Measurements from ENCODE around the gene DAAM2. TPM values are rescaled to one million over a fixed set of nuclear protein-coding genes. Genes with fewer than 3 reads are reported as not detected.

DAAM2 gene
- total RNA-seq, 1 donor from 2014 or later: 0.34 TPM

DNA sequence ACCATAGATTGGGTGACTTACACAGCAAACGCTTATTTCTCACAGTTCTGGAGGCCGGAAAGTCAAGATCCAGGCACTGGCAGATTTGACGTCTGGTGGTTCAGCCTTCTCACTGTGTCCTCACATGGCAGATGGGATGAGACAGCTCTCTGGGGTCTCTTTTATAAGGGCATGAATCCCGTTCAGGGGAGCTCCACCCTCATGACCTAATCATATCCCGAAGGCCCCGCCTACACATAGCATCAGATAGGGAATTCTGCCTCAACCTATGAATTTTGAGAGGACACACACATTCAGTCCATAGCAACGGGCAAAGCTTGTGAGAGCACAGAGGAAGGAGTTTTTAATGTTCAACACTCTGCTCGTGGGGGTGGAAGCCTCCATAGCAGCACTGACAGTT is 27.5 kb downstream of the DAAM2 start:
- DNase-seq: no peak

DNA sequence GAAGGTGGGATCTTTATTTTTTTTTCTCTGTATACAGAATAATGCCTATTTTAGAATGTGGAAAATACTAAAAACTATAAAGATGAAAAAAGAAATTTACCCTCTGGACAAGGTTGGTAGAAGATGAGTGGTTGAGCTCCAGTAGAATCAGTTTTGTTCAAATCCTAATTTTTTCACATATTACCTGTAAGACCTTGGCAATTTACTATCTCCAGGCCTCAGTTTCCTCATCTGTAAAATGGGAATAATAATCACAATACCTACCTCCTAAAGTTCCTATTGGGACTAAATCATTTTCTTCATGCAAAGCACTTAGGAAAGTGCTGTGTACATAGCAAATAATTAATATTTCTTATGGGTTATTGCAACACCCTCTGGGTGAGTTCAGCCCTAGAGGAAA is 28.4 kb downstream of the DAAM2 start:
- no peak for DNase-seq

DNA sequence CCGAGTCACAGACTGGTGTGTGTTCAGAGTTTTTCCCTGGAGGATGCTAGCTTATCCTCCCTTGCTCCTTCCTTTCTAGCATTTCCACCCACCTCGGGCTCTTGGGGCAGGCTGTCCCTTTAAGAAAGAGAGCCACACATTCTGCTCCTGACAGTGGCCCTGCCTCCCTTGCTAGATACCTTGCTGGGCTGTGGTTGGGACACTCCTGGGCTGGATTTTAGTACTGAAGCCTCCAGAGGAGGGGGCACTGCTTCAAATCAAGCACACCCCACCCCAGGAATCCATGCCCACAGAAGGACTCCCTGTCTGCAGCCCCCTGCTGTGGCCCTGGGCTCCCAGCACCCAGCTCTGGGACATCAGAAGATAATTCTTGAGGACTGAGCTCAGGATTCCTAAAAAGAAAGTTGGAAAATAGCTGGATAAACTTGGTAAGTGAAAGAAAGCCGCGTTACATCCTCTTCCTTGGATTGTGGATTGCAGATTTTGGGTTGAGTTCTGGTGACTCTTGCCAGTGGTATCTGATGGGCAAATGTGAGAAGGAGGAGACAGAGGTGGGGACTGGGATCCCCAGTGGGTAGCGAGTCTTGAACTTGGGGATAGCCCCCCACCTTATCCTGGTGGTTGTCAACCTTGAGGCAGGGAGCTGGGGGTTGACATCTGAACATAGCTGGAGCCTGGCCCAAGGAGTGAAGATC is 29.0 kb downstream of the DAAM2 start:
- DNase-seq: no peak

DNA sequence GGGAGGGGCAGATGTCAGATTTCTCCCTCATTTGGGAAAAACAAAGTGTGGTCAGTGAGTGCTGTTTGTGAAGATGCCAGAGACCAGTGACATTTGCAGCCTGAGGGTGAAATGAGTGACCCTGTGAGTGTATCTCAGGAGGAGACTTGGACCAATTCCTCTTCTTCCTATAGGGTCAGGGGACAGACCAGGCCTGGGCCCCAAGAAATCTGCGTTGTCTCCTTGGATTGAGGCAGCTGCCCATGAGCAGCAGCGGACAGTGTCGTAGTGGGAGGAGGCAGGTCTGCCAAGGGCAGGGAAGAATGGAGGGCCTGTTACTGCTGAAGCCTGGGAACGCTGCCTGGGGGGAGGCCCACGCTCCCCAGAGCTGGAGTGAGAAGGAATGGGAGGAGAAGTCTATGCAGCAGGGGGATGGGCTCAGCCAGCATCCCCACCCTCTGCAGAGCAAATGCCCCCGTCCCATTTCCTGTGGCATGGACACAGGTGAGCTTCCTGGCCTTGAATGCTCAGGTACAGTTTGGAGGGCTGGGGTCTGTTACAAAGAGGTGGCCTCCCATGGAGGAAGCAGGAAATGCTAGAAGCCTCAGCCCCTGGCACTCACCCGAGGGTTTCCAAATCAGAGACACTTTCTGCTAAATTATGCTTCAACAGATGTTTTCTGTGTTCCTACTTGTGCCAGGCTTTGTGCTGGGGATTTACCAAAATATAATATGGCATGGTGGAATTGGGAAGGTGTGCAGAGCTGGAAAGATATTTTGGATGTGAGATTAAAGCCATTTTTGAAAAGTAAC is 29.8 kb downstream of the DAAM2 start:
- DNase-seq: no peak

DNA sequence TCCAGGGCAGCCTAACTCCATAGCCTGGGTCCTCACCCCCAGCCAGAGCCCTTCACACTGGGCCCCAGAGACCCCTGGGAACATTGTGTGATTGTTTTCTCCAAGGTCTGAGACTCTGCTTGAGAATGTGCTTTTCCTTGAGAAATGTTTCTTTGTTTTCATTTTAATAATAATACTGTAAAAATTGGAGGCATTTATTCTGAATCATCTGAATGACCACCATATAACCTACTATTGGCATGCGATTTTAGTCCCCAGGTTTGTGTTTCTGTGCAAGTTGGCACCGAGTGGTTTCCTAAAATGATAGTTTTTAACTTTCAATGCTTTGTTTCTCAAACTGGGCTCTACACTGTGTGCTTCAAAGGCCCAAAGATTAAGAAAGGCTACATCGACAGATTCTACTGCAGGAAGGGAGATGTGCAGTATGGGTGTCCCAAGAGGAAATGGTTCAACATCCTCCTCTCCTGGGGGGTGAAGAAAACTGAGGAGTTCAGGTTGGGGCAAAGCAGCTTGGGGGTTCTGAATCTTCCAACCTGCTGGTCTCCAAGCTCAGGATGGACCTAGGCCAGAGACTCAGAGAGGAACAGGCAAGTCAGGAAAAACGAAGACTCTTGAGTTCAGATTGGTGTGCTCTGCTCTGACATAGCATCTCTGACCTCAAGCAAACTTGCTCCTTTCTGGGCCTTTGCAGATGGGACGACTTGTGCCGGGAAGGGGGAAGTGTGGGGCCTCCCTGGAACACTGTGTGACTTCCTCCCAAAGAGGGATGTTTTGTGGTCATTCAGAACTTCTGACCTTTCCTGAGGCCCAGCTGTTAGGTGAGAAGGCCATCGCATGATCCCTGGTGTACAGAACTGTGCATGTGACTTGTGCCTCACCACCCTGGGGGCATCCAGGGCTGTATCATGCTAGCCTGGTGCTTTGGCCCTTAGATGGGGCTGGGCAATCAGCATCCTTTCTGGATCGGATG is 31.0 kb downstream of the DAAM2 start:
- DNase-seq: no peak

DNA sequence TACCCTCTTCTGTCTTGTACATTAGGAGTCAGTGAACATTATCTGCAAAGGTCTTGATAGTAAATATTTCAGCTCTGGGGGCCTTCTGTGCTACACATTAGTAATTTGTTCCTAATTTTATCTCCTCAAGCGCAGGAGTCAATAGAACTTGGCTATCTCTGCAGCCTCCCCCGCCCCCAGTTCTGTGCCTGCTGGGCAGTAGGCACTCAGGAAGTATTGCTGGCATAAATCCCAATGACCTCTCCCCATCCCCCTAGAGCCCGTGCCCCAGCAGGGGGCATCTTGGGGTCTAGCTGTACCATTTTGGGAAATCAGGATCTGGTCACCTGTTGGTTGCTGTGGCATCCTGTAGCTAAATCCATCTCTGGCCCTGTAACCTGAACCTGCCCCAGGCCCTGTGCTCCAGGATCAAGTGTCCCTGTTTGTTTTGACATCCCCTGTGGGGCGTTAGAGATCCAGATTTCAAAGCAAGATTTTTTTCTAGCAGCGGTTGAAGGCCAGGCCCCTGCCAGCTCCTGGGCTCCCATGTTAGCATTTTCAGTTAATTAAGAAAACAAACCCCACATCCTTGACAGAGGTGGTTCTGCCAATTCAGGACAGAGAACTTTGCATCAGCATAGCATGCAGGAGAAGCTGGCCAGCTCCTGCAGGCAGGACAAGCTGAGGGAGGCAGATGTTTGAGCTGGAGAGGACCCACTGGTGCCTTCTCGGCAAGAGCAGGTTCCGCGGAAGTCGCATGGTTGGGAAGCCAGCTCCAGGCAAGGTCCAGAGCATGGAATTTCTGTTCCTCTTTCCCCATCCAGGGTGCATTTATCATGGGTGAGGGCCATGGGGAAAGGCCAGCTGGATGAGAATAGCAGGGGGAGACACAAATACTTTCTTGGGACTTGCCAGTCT is 32.1 kb downstream of the DAAM2 start:
- DNase-seq: no peak

DNA sequence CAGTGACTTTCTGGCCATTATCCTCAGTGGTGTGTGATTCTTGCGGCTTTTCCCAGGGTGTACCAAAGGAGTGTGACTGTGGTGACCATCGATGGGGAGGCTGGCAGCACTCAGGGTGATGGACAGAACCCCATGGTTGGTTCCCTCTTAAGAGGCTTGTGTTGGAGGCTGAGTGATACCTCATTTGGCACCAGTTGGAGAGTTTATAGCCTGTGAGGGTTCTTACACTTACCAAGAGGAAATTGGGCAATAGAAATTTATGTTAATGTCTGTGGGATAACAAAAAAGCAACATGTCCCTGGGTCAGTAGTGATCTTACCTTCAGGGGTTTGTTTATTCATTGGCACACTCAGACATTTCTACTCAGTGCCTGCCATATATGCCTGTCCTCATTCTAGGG is 37.2 kb downstream of the DAAM2 start:
- DNase-seq: no peak

DNA sequence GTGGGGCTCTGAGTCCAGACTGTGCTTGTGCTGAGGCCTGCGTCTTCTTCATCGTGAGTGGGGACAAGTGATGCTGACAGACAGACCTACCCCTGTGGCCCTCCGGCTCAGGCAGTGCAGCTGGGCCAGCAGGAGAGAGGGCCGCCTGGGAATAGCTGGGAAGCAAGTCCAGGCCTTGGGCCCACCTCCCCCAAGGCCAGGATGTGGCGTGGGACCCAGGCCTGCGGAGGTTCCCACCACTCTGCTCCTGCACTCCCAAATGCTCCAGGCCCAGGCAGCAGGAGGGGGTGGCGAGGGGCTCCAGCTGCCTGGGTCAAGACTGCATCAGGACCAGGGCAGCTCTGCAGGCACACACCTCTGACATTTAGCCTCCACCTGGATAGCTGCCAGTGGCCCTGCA is 38.3 kb downstream of the DAAM2 start:
- no peak for DNase-seq

DNA sequence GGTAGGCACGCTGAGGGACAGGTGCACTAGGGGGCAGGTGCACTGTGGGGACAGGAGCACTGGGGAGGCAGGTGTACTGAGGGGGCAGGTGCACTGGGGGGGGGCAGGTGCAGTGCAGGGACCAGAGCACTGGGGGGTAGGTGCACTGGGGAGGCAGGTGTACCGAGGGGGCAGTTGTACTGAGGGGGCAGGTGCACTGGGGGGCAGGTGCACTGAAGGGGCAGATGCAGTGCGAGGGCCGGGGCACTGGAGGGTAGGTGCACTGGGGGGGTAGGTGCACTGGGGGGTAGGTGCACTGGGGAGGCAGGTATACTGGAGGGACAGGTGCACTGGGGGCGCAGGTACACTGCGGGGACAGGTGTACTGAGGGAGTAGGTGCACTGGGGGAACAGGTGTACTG is 39.5 kb downstream of the DAAM2 start:
- DNase-seq: no peak

DNA sequence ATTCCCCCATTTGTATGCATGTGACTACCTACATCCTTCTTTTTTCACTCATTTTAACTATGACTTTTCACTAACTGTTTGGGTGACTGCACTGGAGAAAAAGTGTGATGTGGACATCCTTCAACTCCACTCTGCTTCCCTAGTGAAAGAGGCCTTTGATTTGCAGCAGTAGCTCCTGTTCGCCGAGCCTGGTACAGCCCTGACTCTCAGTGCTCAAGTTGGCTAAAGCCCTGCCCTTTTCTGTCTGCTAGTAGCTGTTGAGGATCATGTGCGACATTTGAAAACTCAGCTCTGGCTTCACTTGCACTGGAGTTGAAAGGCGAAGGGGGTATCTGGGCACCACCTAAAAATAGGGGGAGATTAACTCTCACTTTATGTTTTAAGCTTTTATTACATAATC is 42.1 kb downstream of the DAAM2 start:
- no peak for DNase-seq

DNA sequence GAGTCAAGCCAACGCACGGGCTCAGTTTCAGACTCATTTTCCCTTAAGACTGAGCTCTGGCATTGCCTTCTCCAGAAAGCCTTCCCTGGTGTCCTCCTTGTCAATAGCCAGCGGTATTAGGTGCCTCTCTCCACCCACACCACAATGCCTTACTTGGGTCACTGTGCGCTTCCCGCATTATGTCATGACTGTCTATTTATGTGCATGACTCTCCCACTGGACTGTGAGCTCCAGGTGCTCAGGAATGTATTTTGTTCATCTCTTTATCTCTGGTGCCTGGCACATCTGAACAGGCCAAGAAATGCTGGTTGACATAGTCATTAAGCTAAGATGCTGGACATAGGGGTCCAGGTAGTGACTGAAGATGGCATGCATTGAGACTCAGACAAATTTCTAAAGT is 42.7 kb downstream of the DAAM2 start:
- no peak for DNase-seq

DNA sequence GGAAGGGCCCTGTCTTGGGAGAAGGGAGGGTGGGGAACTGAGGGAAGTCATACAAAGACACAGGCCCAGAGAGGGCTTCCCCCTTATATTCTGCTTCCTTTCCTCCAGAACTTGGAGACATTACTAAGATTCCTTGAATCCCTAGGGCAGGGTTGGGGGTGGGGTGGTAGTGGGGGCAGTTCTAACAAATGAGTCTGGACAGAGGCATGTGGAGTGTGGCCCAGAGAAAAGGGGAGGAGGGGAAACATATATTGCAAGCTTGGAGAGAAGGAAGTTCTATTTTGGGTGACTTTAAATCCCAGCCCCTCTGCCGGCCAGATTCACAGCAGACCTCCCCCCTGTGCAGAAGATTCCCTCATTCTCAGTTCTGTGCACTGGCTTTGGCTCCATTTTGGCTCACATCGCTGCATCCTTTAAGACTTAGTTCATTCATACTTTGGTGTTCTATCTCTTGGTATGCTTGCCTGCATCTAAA is 43.7 kb downstream of the DAAM2 start:
- no peak for DNase-seq

DNA sequence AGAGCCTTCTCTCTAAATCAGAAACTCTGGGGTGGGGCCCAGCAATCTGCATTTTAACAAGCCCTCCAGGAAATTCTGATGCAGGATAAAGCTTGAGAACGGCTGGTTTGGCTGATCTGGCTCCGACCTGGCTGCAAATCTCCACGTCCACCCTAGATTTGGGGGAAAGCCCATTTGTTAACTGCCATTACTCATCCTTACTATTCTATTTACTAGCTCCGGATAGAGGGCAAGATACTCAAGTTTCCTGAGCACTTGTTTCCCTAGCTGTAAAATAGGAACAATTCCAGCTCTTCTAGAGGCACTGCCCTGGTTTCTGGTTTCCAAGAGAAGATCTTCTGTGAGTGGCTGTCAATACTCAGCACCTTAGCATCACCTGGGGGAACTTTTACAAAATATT is 44.4 kb downstream of the DAAM2 start:
- DNase-seq: no peak

DNA sequence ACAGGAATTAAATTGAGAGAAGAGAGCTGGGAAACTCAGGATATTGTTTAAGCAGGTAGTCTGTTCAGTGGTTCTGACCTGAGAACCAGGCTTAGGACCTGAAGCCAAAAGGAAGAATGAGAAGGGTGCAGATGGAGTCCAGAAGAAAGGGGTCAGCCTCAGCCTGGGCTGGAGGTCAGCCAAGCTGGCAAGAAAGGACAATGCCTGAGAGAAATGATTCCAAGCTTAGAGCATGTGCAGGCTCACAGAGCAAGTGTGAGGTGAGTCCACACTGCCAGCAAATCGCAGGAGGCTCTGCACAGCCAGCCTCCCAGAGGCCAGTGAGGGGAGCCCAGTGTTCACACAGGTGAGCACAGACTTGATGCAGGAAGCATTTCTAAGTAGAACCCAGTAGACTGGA is 47.3 kb downstream of the DAAM2 start:
- DNase-seq: no peak

DNA sequence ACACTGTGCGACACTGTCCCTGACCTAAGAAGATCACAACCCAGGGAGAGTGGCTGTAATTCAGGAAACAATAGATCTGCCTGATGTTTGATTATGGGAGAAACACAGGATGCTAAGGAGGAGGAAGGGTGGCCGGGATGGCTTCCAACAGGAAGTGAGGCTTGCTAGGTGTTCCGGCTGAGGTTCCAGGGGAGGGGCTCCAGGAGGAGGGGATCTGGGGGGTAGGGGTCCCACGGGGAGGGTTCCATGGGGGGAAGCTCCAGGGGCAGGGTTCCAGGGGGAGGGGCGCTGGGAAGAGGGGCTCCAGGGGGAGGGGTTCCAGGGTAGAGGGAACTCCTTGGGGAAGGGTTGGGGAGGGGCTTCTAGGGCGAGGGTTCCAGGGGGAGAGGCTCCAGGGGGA is 48.6 kb downstream of the DAAM2 start:
- DNase-seq: no peak

DNA sequence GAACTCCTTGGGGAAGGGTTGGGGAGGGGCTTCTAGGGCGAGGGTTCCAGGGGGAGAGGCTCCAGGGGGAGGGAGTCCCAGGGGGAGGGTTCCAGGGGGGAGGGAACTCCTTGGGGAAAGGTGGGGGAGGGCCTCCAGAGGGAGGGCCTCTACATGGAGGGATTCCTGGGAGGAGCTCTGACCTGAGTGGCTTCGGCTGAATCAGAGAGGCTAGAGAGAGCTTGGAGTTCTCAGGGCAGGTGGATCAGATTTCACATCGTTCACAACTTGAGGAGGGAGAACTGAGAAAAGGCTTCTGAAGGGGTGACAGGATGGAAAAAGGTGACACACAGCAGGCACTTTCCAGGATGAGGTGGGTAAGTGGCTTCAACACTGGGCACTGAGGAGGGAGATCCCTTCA is 49.1 kb downstream of the DAAM2 start:
- DNase-seq: no peak

DNA sequence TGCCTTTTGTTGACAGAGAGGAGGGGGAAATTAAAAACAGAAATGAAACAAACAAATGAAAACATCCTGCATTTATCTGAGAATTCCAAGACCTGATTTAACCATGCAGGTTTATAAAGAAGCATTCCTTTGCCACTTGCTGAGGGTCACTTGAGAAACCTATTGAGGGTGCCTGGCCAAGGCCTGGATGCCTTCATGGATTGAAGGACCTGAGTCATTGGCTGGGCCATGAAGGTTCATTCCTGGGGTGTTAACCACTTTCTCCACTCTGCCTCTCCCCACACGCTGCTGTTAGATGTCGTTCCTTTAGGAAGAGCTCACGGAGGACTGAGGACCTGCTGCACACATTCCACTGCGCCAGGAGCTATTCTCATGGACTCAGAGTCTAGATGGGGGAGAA is 49.7 kb downstream of the DAAM2 start:
- no peak for DNase-seq

DNA sequence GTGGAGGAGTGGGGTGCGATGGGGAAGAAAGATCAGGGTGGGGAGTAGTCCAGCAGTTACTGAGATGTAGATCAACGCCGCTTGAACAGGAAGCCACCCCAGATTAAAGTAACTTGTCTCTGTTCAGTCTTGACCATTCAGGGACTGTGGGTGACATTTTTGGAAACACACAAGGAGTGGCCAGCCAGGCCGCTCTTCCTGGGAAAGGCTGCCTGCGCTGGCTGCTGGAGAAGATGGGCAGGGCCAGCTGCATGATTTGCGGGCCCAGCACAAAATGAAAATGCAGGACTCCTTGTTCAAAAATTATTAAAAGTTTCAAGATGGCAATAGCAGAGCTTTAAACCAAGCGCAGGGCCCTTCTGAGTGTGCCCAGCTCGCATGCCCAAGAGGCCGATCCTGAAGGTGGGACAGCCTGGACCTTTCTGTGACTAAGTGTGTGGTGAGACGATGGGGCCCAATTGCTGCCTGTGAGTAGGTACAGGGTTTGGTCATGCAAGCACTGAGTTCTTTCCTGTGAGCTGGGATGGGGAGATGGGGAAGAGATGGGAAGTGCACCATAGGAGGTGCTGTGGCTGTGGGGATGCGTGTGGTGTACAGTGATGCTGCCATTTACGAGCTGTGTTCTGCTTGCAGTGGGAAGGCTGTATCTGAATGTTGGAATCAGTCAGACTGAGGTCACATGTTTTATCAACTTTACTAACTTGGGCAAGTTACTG is 51.3 kb downstream of the DAAM2 start:
- DNase-seq: no peak

DNA sequence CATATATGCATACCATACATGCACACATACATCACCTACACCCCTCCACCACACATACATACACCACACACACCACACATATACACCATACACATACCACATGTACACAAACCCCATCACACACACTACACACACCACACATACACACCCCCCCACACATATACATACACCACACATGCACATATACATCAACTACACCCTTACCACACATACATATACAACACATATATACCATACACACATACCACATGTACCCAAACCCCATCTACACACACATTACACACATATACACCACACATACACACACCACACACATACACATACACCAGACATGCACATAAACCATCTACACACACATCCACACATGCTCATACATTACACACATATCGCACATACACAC is 52.7 kb downstream of the DAAM2 start:
- no peak for DNase-seq

DNA sequence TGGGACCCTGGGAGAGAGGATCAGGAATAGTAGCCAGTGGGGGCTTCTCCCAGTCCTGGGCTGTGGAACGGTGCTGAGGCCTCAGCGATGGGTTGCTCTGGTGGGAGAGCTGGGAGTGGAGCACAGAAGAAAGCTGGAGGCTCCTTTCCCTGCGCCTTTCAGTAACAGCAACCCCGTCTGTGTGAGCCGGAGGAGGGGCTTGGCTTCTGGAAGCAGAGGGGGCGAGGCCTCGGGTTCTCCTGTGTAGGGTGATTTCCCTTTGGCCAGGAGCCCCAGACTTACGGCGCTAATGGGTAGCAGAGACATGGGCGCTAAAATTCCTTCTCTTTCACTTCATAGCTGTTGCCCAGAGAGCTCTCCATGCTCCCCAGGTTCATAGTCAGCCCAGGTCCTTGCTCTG is 55.0 kb downstream of the DAAM2 start:
- DNase-seq: no peak

DNA sequence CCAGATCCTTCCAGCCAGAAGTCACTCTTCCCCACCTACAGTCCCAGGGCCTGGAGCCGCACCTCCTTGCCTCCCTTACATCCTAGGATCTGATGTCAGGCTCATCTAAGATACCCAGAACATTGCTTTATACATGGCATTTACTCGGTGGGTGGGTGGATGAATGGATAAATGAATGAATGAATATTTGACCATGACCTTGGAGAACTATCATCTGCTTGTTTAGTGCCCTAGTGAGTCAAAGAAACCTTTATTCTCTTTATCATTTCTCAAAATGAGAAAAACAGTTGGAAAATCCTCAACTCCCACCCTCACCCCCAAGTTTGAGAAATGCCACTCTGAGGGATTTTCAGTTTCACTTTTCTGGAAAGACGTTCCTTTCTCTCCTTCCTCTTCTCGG is 56.0 kb downstream of the DAAM2 start:
- no peak for DNase-seq

All from dermis blood vessel endothelial cell (primary cell).